HepG2 (cell line): ENCODE results near the gene NET1. TPM values are rescaled to one million over a fixed set of nuclear protein-coding genes. Genes with fewer than 3 reads are reported as not detected.

Experiments
- GFI1 ChIP-seq: sonication (generic); formaldehyde crosslinking; IDR thresholded peaks from 2 replicates; pipeline ENCODE4 v1.5.0; 2020; ENCODE audit warnings: missing genetic modification reagents, mild to moderate bottlenecking, borderline replicate concordance
- MTA3 ChIP-seq: sonication (generic); formaldehyde crosslinking; IDR thresholded peaks from 2 replicates; pipeline ENCODE4 v1.4.0; 2020; ENCODE audit warnings: missing genetic modification reagents
- TCF7L2 ChIP-seq: IDR thresholded peaks from 2 replicates; pipeline ENCODE4 v1.6.1; 2011; ENCODE audit warnings: mild to moderate bottlenecking, low read depth, low read length, moderate library complexity
- ZNF276 ChIP-seq: sonication (generic); formaldehyde crosslinking; IDR thresholded peaks from 2 replicates; pipeline ENCODE4 v1.4.0; 2020; ENCODE audit warnings: mild to moderate bottlenecking, low read depth, missing genetic modification reagents
- ZNF441 ChIP-seq: sonication (generic); formaldehyde crosslinking; IDR thresholded peaks from 2 replicates; pipeline ENCODE4 v1.7.0; 2021; ENCODE audit warnings: missing genetic modification reagents, borderline replicate concordance
- ZNF644 ChIP-seq: IDR thresholded peaks from 2 replicates; pipeline ENCODE4 v1.6.1; 2016; ENCODE audit warnings: low read depth
- polyA plus RNA-seq, 8 experiments: library from polyadenylated mRNA; depleted of rRNA in 3 of 8; stranded (reverse) in 7 of 8; unstranded in 1 of 8; fragments of >200 nt; fragmentation: Illumina TruSeq in 4 of 8; extraction: Trizol in 4 of 8; gene quantifications; 2 replicates each; pipeline versions ENCODE4 v1.2.1 to v1.2.3, GENCODE V29; 2011 to 2016; ENCODE audit warnings: low read depth in 4 of 8, missing spikeins in 1 of 8, mixed read lengths in 1 of 8; ENCODE audit not compliant: insufficient read depth in 1 of 8
- total RNA-seq, 5 experiments: library from RNA; depleted of rRNA; stranded (reverse); fragments of >200 nt; fragmentation: Illumina TruSeq; extraction: Trizol; gene quantifications; 2 replicates each; pipeline ENCODE4 v1.2.3, GENCODE V29; 2016; ENCODE audit warnings: low read depth in 1 of 5
- TF ChIP-seq, protein P1 (sequence below): sonication (generic); formaldehyde crosslinking; IDR thresholded peaks from 2 replicates; pipeline ENCODE4 v1.4.0; 2020; ENCODE audit warnings: missing genetic modification reagents, borderline replicate concordance
- TF ChIP-seq, protein P2 (sequence below): sonication (generic); formaldehyde crosslinking; IDR thresholded peaks from 2 replicates; pipeline ENCODE4 v1.8.0; 2022; ENCODE audit warnings: missing genetic modification reagents, mild to moderate bottlenecking, inconsistent platforms, borderline replicate concordance

The NET1 gene
- total and polyA plus RNA-seq, 2 of the 13 experiments (the other 11 are each of a cell fraction or from before 2014, with no cell fraction given), result 48.1 to 65.8 TPM

- TF ChIP-seq, protein P1, sequence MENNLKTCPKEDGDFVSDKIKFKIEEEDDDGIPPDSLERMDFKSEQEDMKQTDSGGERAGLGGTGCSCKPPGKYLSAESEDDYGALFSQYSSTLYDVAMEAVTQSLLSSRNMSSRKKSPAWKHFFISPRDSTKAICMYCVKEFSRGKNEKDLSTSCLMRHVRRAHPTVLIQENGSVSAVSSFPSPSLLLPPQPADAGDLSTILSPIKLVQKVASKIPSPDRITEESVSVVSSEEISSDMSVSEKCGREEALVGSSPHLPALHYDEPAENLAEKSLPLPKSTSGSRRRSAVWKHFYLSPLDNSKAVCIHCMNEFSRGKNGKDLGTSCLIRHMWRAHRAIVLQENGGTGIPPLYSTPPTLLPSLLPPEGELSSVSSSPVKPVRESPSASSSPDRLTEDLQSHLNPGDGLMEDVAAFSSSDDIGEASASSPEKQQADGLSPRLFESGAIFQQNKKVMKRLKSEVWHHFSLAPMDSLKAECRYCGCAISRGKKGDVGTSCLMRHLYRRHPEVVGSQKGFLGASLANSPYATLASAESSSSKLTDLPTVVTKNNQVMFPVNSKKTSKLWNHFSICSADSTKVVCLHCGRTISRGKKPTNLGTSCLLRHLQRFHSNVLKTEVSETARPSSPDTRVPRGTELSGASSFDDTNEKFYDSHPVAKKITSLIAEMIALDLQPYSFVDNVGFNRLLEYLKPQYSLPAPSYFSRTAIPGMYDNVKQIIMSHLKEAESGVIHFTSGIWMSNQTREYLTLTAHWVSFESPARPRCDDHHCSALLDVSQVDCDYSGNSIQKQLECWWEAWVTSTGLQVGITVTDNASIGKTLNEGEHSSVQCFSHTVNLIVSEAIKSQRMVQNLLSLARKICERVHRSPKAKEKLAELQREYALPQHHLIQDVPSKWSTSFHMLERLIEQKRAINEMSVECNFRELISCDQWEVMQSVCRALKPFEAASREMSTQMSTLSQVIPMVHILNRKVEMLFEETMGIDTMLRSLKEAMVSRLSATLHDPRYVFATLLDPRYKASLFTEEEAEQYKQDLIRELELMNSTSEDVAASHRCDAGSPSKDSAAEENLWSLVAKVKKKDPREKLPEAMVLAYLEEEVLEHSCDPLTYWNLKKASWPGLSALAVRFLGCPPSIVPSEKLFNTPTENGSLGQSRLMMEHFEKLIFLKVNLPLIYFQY, result no peak
- TF ChIP-seq ZNF644 (CRISPR knock-in tag) (no peak), GFI1 (no peak), MTA3 (no peak), ZNF441 (no peak), ZNF276 (CRISPR knock-in tag) (no peak), TCF7L2 (no peak)
- TF ChIP-seq, protein P2, sequence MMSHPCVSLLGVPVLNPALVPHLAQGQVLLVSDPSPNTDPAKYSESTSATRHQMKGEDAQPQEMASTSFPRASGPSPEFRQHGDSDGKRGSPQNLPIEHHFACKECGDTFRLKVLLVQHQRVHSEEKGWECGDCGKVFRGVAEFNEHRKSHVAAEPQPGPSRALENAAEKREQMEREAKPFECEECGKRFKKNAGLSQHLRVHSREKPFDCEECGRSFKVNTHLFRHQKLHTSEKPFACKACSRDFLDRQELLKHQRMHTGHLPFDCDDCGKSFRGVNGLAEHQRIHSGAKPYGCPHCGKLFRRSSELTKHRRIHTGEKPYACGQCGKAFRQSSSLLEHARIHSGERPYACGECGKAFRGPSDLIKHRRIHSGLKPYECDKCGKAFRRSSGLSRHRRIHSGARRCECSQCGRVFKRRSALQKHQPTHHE, result no peak
Measured at GRCh38 chr10:5373891-5374611, 38.3 kb upstream of the NET1 start (continued).
